GM18861 (cell line): ENCODE data around the gene CCR1.
"Not testable (repeated sequence)": the region's sequence is repeated elsewhere in the genome, so short reads cannot be mapped to it uniquely, and the experiment has no call there.

ENCODE experiments used
- ATAC-seq: cut with Tn5 transposase; IDR thresholded peaks from one replicate; pipeline ENCODE4 v1.9.1; 2021; ENCODE audit not compliant: unreplicated experiment

Gene CCR1

GRCh38 chr3:46213201-46213600 lies 5.1 kb upstream of the CCR1 start:
- no peak for ATAC-seq

- ATAC-seq, result no peak
These were observed 4.0 kb upstream of the CCR1 start for GRCh38 chr3:46212101-46212500.

- ATAC-seq, result no peak
These were observed 1.8 kb upstream of the CCR1 start for GRCh38 chr3:46209746-46210470.

GRCh38 chr3:46209053-46209452 lies 940 bp upstream of the CCR1 start:
- ATAC-seq, result no peak

- ATAC-seq, result not testable (repeated sequence)
These were observed 599 bp downstream of the CCR1 start for GRCh38 chr3:46207514-46207913.

- no peak for ATAC-seq
These were observed 1.7 kb downstream of the CCR1 start for GRCh38 chr3:46206282-46207015.

- no peak for ATAC-seq
These were observed 2.7 kb downstream of the CCR1 start for GRCh38 chr3:46205286-46205960.

GRCh38 chr3:46203681-46204080 lies 4.4 kb downstream of the CCR1 start:
- no peak for ATAC-seq

- ATAC-seq, result no peak
These were observed 5.6 kb downstream of the CCR1 start for GRCh38 chr3:46202535-46202934.

GRCh38 chr3:46200790-46201189 lies 7.3 kb downstream of the CCR1 start:
- no peak for ATAC-seq

- no peak for ATAC-seq
These were observed 7.9 kb downstream of the CCR1 start for GRCh38 chr3:46200211-46200610.

- ATAC-seq, result no peak
These were observed 11.7 kb downstream of the CCR1 start for GRCh38 chr3:46196261-46196957.

GRCh38 chr3:46194868-46195553 lies 13.1 kb downstream of the CCR1 start:
- no peak for ATAC-seq

GRCh38 chr3:46193436-46193835 lies 14.7 kb downstream of the CCR1 start:
- no peak for ATAC-seq

GRCh38 chr3:46192939-46193338 lies 15.2 kb downstream of the CCR1 start:
- no peak for ATAC-seq

GRCh38 chr3:46191730-46192129 lies 16.4 kb downstream of the CCR1 start:
- no peak for ATAC-seq

GRCh38 chr3:46188708-46189107 lies 19.4 kb downstream of the CCR1 start:
- ATAC-seq, result no peak

- ATAC-seq, result no peak
These were observed 20.2 kb downstream of the CCR1 start for GRCh38 chr3:46187876-46188275.

- no peak for ATAC-seq
These were observed 20.8 kb downstream of the CCR1 start for GRCh38 chr3:46187341-46187700.

GRCh38 chr3:46186471-46187340 lies 21.4 kb downstream of the CCR1 start:
- ATAC-seq, result peak; percentile 75
